ENCODE measurements around the gene FAM184A. TPM values are rescaled to one million over a fixed set of nuclear protein-coding genes. Genes with fewer than 3 reads are reported as not detected.

FAM184A gene
- total RNA-seq, 2 donors from 2014 or later = 205 to 216 TPM

- no peaks in the 10 kb centered on the region for H3K4me1 ChIP-seq (ENCODE audit: control insufficient read depth, insufficient read depth, low read length)
- no peak overlapping the region for H3K4me3 ChIP-seq (ENCODE audit: low read length)
- 84 to 100% methylated on average over 1 of the region's 1 CpG for WGBS, 2 experiments (ENCODE audit: insufficient coverage in 1 of 2, insufficient read length in 1 of 2)
- Mint-ChIP-seq H3K9me3 (no peaks in the 10 kb centered on the region), H3K27ac (no peak overlapping the region), H3K4me3 (no peak overlapping the region), H3K27me3 (ENCODE audit: insufficient read depth) (no peaks in the 10 kb centered on the region), H3K36me3 (ENCODE audit: low read depth) (peaks cover 66% of the 10 kb centered on the region), H3K4me1 (peaks cover 8% of the 10 kb centered on the region)
- H3K36me3 ChIP-seq (ENCODE audit: control insufficient read depth, insufficient read depth, low read length) = peaks cover 93% of the 10 kb centered on the region
- no peak overlapping the region for H3K9ac ChIP-seq (ENCODE audit: extremely low read depth, low read length, poor library complexity, severe bottlenecking)
- no peak overlapping the region for H3K27ac ChIP-seq (ENCODE audit: low read depth, low read length)
- H3K27me3 ChIP-seq (ENCODE audit: control insufficient read depth, insufficient read depth, low read length, poor library complexity, severe bottlenecking) = no peaks in the 10 kb centered on the region
- DNase-seq = no peak
- TF ChIP-seq CTCF (conservative IDR thresholded peaks at IDR 0.05) = no peak
- H3K9me3 ChIP-seq (ENCODE audit: control insufficient read depth, low read length) = peaks cover 7% of the 10 kb centered on the region
Observed at GRCh38 chr6:118974790-118975189, 103.7 kb downstream of the FAM184A start.

- no peak overlapping the region for H3K27ac ChIP-seq (ENCODE audit: low read depth, low read length)
- peaks cover 49% of the 10 kb centered on the region for H3K36me3 Mint-ChIP-seq (ENCODE audit: low read depth)
- TF ChIP-seq CTCF (conservative IDR thresholded peaks at IDR 0.05) = no peak
- H3K9ac ChIP-seq (ENCODE audit: extremely low read depth, low read length, poor library complexity, severe bottlenecking) = no peak overlapping the region
- H3K4me1 Mint-ChIP-seq = peaks cover 12% of the 10 kb centered on the region
- H3K4me3 Mint-ChIP-seq = no peak overlapping the region
- no peaks in the 10 kb centered on the region for H3K9me3 ChIP-seq (ENCODE audit: control insufficient read depth, low read length)
- H3K9me3 Mint-ChIP-seq = no peaks in the 10 kb centered on the region
- no peak overlapping the region for H3K27ac Mint-ChIP-seq
- H3K4me3 ChIP-seq (ENCODE audit: low read length) = no peak overlapping the region
- peaks cover 89% of the 10 kb centered on the region for H3K36me3 ChIP-seq (ENCODE audit: control insufficient read depth, insufficient read depth, low read length)
- H3K27me3 Mint-ChIP-seq (ENCODE audit: insufficient read depth) = no peaks in the 10 kb centered on the region
- 93 to 100% methylated on average over 1 of the region's 1 CpG for WGBS, 2 experiments (ENCODE audit: insufficient coverage in 1 of 2, insufficient read length in 1 of 2)
- no peaks in the 10 kb centered on the region for H3K27me3 ChIP-seq (ENCODE audit: control insufficient read depth, insufficient read depth, low read length, poor library complexity, severe bottlenecking)
- DNase-seq = no peak
- H3K4me1 ChIP-seq (ENCODE audit: control insufficient read depth, insufficient read depth, low read length) = no peaks in the 10 kb centered on the region
Observed at GRCh38 chr6:118971682-118972081, 106.8 kb downstream of the FAM184A start.

GRCh38 chr6:118970866-118971265, 107.6 kb downstream of the FAM184A start:
- no peak for TF ChIP-seq CTCF (conservative IDR thresholded peaks at IDR 0.05)
- Histone ChIP-seq H3K9me3 (ENCODE audit: control insufficient read depth, low read length) (no peaks in the 10 kb centered on the region), H3K9ac (ENCODE audit: extremely low read depth, low read length, poor library complexity, severe bottlenecking) (no peak overlapping the region), H3K27ac (ENCODE audit: low read depth, low read length) (no peak overlapping the region), H3K4me1 (ENCODE audit: control insufficient read depth, insufficient read depth, low read length) (no peaks in the 10 kb centered on the region), H3K36me3 (ENCODE audit: control insufficient read depth, insufficient read depth, low read length) (peaks cover 90% of the 10 kb centered on the region), H3K4me3 (ENCODE audit: low read length) (no peak overlapping the region), H3K27me3 (ENCODE audit: control insufficient read depth, insufficient read depth, low read length, poor library complexity, severe bottlenecking) (no peaks in the 10 kb centered on the region)
- Mint-ChIP-seq H3K4me3 (no peak overlapping the region), H3K27me3 (ENCODE audit: insufficient read depth) (no peaks in the 10 kb centered on the region), H3K36me3 (ENCODE audit: low read depth) (peaks cover 53% of the 10 kb centered on the region), H3K27ac (no peak overlapping the region), H3K4me1 (peaks cover 12% of the 10 kb centered on the region), H3K9me3 (no peaks in the 10 kb centered on the region)
- DNase-seq = no peak
- WGBS, 2 experiments (ENCODE audit: insufficient coverage in 1 of 2, insufficient read length in 1 of 2) = 98% methylated on average over 3 of the region's 3 CpGs; no CpG with 5 or more reads in 1 of the 2 experiments

Data from endodermal cell (in vitro differentiated cells).